SK-N-SH (cell line): Measurements from ENCODE around the gene MED29.

ENCODE experiments used
- CTCF ChIP-seq: fragments of 200-600 bp; sonication (generic); IDR thresholded peaks from 2 replicates; pipeline ENCODE4 v1.6.1; 2017; ENCODE audit warnings: antibody characterized with exemption, mild to moderate bottlenecking, moderate library complexity
- FOSL2 ChIP-seq: IDR thresholded peaks from 2 replicates; pipeline ENCODE4 v1.4.0; 2012; ENCODE audit warnings: low read depth, mild to moderate bottlenecking, moderate library complexity, borderline replicate concordance
- FOXM1 ChIP-seq: IDR thresholded peaks from 2 replicates; pipeline ENCODE4 v1.4.0; 2012; ENCODE audit warnings: low read depth, mild to moderate bottlenecking
- IRF3 ChIP-seq: fragments of 150-350 bp; IDR thresholded peaks from 2 replicates; pipeline ENCODE4 v1.6.1; 2016; ENCODE audit warnings: mild to moderate bottlenecking, low read depth, low read length
- JUND ChIP-seq: IDR thresholded peaks from 2 replicates; pipeline ENCODE4 v1.4.0; 2012
- MAX ChIP-seq: IDR thresholded peaks from 2 replicates; pipeline ENCODE4 v1.4.0; 2012; ENCODE audit warnings: low read depth

- TF ChIP-seq CTCF, result no peak
- no peak for TF ChIP-seq JUND
- TF ChIP-seq FOXM1, result no peak
- no peak for TF ChIP-seq IRF3
- no peak for TF ChIP-seq FOSL2
- no peak for TF ChIP-seq MAX
These were observed 8.0 kb upstream of the MED29 start for GRCh38 chr19:39382991-39383828.
